RWPE1 (cell line): ENCODE measurements around the gene OR6K3.

Experiments
- CTCF ChIA-PET: fragments of 350-600 bp; sonication (Branson Sonifier 250); formaldehyde crosslinking; extraction: SDS; loops from one replicate; lab custom pipeline; 2021; lab: Yijun Ruan, JAX
- POLR2A ChIA-PET: fragments of 400-600 bp; formaldehyde crosslinking; extraction: SDS; loops from one replicate; lab custom pipeline; 2020; ENCODE audit warnings: antibody characterized with exemption; ENCODE audit not compliant: low non-redundant PET; lab: Yijun Ruan, JAX
- DNase-seq: peaks from one replicate; pipeline ENCODE4 v3.0.0; 2012; ENCODE audit warnings: low spot score
- H3K27ac ChIP-seq: fragments of 450-650 bp; 2 replicates; pipeline ENCODE4 v1.5.1; 2017
- TF ChIP-seq, protein P1 (sequence below): fragments of 450-650 bp; conservative IDR thresholded peaks from 2 replicates; pipeline ENCODE4 v1.5.1; 2017; ENCODE audit warnings: low read depth, mild to moderate bottlenecking

Gene OR6K3

GRCh38 chr1:158720620-158721019 is at the start of gene OR6K3:
TSS of gene OR6K3 (minus strand) at chr1:158720720. CDS start at chr1:158718115, 2,605 bp downstream.
- no peak within 1 kb of the TSS for H3K27ac ChIP-seq
- CTCF ChIA-PET, result interaction anchor here (0.7 kb wide), 1 partner anchor 391 kb away, joined by 3 read pairs; no protein-coding TSS in a partner anchor
- TF ChIP-seq, protein P1, sequence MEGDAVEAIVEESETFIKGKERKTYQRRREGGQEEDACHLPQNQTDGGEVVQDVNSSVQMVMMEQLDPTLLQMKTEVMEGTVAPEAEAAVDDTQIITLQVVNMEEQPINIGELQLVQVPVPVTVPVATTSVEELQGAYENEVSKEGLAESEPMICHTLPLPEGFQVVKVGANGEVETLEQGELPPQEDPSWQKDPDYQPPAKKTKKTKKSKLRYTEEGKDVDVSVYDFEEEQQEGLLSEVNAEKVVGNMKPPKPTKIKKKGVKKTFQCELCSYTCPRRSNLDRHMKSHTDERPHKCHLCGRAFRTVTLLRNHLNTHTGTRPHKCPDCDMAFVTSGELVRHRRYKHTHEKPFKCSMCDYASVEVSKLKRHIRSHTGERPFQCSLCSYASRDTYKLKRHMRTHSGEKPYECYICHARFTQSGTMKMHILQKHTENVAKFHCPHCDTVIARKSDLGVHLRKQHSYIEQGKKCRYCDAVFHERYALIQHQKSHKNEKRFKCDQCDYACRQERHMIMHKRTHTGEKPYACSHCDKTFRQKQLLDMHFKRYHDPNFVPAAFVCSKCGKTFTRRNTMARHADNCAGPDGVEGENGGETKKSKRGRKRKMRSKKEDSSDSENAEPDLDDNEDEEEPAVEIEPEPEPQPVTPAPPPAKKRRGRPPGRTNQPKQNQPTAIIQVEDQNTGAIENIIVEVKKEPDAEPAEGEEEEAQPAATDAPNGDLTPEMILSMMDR, result no peak
- DNase-seq, result no peak
- POLR2A ChIA-PET, result no interaction called here

DNA sequence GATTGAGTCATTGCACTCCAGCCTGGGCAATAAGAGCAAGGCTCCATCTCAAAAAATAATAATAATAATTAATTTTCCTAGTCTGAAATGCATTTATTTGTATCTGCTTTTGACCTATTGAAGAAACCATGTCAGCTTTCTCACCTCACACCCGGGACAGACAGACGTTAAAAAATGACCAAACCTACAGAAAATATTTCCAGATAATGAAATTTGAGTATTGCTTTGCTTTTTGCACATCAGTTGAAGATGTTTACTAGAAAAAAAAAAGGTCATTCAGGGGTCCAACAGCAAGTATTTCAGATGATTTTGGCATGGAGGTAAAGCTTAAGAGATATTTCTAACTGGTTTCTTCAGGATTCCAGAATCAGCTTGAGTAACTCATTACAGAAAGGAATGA is 33.9 kb upstream of the OR6K3 start, which contains the start of gene OR6K6:
Gene OR6K6, plus strand, starts transcription at position 301 of the 400 bp plus-strand sequence. CDS start 168 bp downstream, outside the sequence.
- TF ChIP-seq, protein P1, result no peak
- DNase-seq, result no peak
- H3K27ac ChIP-seq, result no peak within 1 kb of the TSS
- CTCF ChIA-PET, result no interaction called here
- POLR2A ChIA-PET, result no interaction called here

DNA sequence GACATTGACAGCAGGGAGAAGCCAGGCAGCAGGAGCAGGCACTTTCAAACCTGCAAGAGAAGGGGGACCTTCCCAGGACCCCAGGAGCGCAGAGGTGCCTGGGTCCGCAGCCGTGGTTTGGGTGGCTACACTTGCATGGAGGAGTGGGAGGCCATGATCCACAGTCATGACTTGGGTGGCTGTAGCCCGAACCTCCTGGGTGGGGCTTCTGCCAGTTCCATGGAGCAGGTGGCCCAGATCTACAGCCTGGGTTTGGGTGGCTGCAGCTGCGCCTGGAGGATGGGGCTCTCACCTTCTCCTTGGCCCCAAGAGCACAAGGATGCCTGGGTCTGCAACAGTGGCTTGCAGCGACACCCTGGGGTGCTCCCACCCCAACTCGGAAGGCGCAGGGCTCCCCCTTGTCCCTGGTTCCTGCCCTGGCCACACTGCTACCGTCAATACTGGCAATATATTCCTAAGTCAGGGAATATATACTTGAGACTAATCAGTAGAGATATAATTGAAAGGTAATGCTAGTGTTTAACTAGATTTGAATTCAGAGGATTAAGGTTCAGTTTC is 31.7 kb upstream of the OR6K3 start:
- CTCF ChIA-PET, result interaction anchor here (0.6 kb wide), 1 partner anchor 767 kb away, joined by 5 read pairs; no protein-coding TSS in a partner anchor
- POLR2A ChIA-PET, result no interaction called here
- no peak overlapping the region for H3K27ac ChIP-seq
- TF ChIP-seq, protein P1, result no peak
- no peak for DNase-seq

DNA sequence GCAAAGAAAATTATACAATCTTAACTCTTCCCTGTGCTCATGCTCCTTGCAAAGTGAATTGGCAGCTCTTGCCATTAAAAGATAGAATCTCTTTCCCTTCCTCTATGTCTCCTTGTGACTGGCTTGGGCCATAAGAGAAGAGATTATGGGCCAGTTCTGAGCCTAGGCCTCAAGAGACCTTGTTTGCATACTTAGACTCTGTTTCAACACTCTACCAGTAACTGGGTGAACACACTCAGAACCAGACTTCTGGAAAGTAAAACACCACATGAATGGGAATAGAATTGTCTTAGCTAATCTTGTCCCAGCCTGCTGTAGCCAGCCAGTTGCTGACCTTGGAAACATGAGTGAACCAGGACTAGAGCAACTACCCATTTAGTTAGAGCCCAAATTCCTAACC is 15.3 kb upstream of the OR6K3 start:
- no peak overlapping the region for H3K27ac ChIP-seq
- DNase-seq, result no peak
- POLR2A ChIA-PET, result no interaction called here
- CTCF ChIA-PET, result no interaction called here
- TF ChIP-seq, protein P1, result no peak

GRCh38 chr1:158732524-158732923 is 12.0 kb upstream of the OR6K3 start:
- ChIA-PET CTCF (no interaction called here), POLR2A (no interaction called here)
- TF ChIP-seq, protein P1, result no peak
- DNase-seq, result no peak
- no peak overlapping the region for H3K27ac ChIP-seq

- ChIA-PET POLR2A (no interaction called here), CTCF (no interaction called here)
- no peak overlapping the region for H3K27ac ChIP-seq
- TF ChIP-seq, protein P1, result no peak
- no peak for DNase-seq
Observed at GRCh38 chr1:158731707-158732106, 11.2 kb upstream of the OR6K3 start.
